NT2/D1 (cell line): ENCODE data around the gene JTB.

ENCODE experiments used
- YY1 ChIP-seq: IDR thresholded peaks from 2 replicates; pipeline ENCODE4 v1.6.1; 2011; ENCODE audit not compliant: insufficient read length, insufficient read depth
- ZNF274 ChIP-seq: IDR thresholded peaks from 2 replicates; pipeline ENCODE4 v1.6.1; 2011; ENCODE audit warnings: mild to moderate bottlenecking, low read depth, low read length

GRCh38 chr1:153968000-153968363 is 9.5 kb downstream of the JTB start:
- TF ChIP-seq YY1 (no peak), ZNF274 (no peak)
